ENCODE measurements around the gene ENPP7.

Gene ENPP7

GRCh38 chr17:79691931-79692330, 38.8 kb upstream of the ENPP7 start:
- no peak overlapping the region for H3K27ac ChIP-seq (ENCODE audit: low read length)
- H3K36me3 ChIP-seq (replicated peaks; ENCODE audit: insufficient read depth, low read length), result no peaks in the 10 kb centered on the region
- no peak overlapping the region for H3K4me3 ChIP-seq (ENCODE audit: low read length)
- H3K9me3 ChIP-seq (replicated peaks; ENCODE audit: insufficient read depth, low read length), result no peaks in the 10 kb centered on the region
- TF ChIP-seq EZH2phosphoT487 (IDR thresholded peaks at IDR 0.05; ENCODE audit: low read length) (no peak), EZH2 (optimal IDR thresholded peaks at IDR 0.05; ENCODE audit: low read depth, low read length) (no peak), CTCF (IDR thresholded peaks at IDR 0.05; ENCODE audit: low read length) (no peak)
- no peak overlapping the region for H2AFZ ChIP-seq (ENCODE audit: low read length)
- H3F3A ChIP-seq (ENCODE audit: insufficient read depth, low read length), result no peaks in the 10 kb centered on the region
- no peaks in the 10 kb centered on the region for H3K79me2 ChIP-seq (ENCODE audit: low read length)
- H3K9ac ChIP-seq (ENCODE audit: low read length), result no peak overlapping the region
- no peak overlapping the region for H3K4me2 ChIP-seq (ENCODE audit: low read depth, low read length)
- no peaks in the 10 kb centered on the region for H3K9me2 ChIP-seq (replicated peaks; ENCODE audit: insufficient read depth, low read length)
- DNase-seq, result no peak
- H3K27me3 ChIP-seq (replicated peaks; ENCODE audit: insufficient read depth, low read length), result peaks cover 97% of the 10 kb centered on the region
- H4K20me1 ChIP-seq (ENCODE audit: insufficient read depth, low read length), result no peaks in the 10 kb centered on the region
- H3K4me1 ChIP-seq (ENCODE audit: low read length), result no peaks in the 10 kb centered on the region

GRCh38 chr17:79693419-79693818, 37.3 kb upstream of the ENPP7 start:
- H3K4me1 ChIP-seq (ENCODE audit: low read length), result no peaks in the 10 kb centered on the region
- no peak overlapping the region for H2AFZ ChIP-seq (ENCODE audit: low read length)
- no peak overlapping the region for H3K9ac ChIP-seq (ENCODE audit: low read length)
- H4K20me1 ChIP-seq (ENCODE audit: insufficient read depth, low read length), result no peaks in the 10 kb centered on the region
- H3K9me3 ChIP-seq (replicated peaks; ENCODE audit: insufficient read depth, low read length), result no peaks in the 10 kb centered on the region
- H3K4me2 ChIP-seq (ENCODE audit: low read depth, low read length), result no peak overlapping the region
- H3K79me2 ChIP-seq (ENCODE audit: low read length), result no peaks in the 10 kb centered on the region
- H3K27me3 ChIP-seq (replicated peaks; ENCODE audit: insufficient read depth, low read length), result peaks cover 98% of the 10 kb centered on the region
- no peak overlapping the region for H3K27ac ChIP-seq (ENCODE audit: low read length)
- DNase-seq, result no peak
- H3K9me2 ChIP-seq (replicated peaks; ENCODE audit: insufficient read depth, low read length), result no peaks in the 10 kb centered on the region
- no peak for TF ChIP-seq CTCF (IDR thresholded peaks at IDR 0.05; ENCODE audit: low read length)
- TF ChIP-seq EZH2 (optimal IDR thresholded peaks at IDR 0.05; ENCODE audit: low read depth, low read length), result no peak
- TF ChIP-seq EZH2phosphoT487 (IDR thresholded peaks at IDR 0.05; ENCODE audit: low read length), result no peak
- H3K36me3 ChIP-seq (replicated peaks; ENCODE audit: insufficient read depth, low read length), result no peaks in the 10 kb centered on the region
- no peaks in the 10 kb centered on the region for H3F3A ChIP-seq (ENCODE audit: insufficient read depth, low read length)
- H3K4me3 ChIP-seq (ENCODE audit: low read length), result no peak overlapping the region

- H4K20me1 ChIP-seq (ENCODE audit: insufficient read depth, low read length), result no peaks in the 10 kb centered on the region
- H2AFZ ChIP-seq (ENCODE audit: low read length), result no peak overlapping the region
- no peaks in the 10 kb centered on the region for H3K79me2 ChIP-seq (ENCODE audit: low read length)
- H3K36me3 ChIP-seq (replicated peaks; ENCODE audit: insufficient read depth, low read length), result no peaks in the 10 kb centered on the region
- TF ChIP-seq CTCF (IDR thresholded peaks at IDR 0.05; ENCODE audit: low read length) (no peak), EZH2phosphoT487 (IDR thresholded peaks at IDR 0.05; ENCODE audit: low read length) (no peak), EZH2 (optimal IDR thresholded peaks at IDR 0.05; ENCODE audit: low read depth, low read length) (no peak)
- H3K4me2 ChIP-seq (ENCODE audit: low read depth, low read length), result no peak overlapping the region
- H3K27ac ChIP-seq (ENCODE audit: low read length), result no peak overlapping the region
- no peak for DNase-seq
- H3K4me1 ChIP-seq (ENCODE audit: low read length), result no peaks in the 10 kb centered on the region
- H3F3A ChIP-seq (ENCODE audit: insufficient read depth, low read length), result no peaks in the 10 kb centered on the region
- no peaks in the 10 kb centered on the region for H3K9me3 ChIP-seq (replicated peaks; ENCODE audit: insufficient read depth, low read length)
- no peak overlapping the region for H3K9ac ChIP-seq (ENCODE audit: low read length)
- no peak overlapping the region for H3K4me3 ChIP-seq (ENCODE audit: low read length)
- H3K27me3 ChIP-seq (replicated peaks; ENCODE audit: insufficient read depth, low read length), result peaks cover 94% of the 10 kb centered on the region
- H3K9me2 ChIP-seq (replicated peaks; ENCODE audit: insufficient read depth, low read length), result no peaks in the 10 kb centered on the region
Observed at GRCh38 chr17:79695293-79695790, 35.4 kb upstream of the ENPP7 start.
